ENCODE measurements around the gene ZNF217. TPM values are rescaled to one million over a fixed set of nuclear protein-coding genes. Genes with fewer than 3 reads are reported as not detected.
"Not testable (repeated sequence)": the region's sequence is repeated elsewhere in the genome, so short reads cannot be mapped to it uniquely, and the experiment has no call there.

Gene ZNF217
- total RNA-seq, 2 donors from 2014 or later: 58.6 to 62.0 TPM

DNA sequence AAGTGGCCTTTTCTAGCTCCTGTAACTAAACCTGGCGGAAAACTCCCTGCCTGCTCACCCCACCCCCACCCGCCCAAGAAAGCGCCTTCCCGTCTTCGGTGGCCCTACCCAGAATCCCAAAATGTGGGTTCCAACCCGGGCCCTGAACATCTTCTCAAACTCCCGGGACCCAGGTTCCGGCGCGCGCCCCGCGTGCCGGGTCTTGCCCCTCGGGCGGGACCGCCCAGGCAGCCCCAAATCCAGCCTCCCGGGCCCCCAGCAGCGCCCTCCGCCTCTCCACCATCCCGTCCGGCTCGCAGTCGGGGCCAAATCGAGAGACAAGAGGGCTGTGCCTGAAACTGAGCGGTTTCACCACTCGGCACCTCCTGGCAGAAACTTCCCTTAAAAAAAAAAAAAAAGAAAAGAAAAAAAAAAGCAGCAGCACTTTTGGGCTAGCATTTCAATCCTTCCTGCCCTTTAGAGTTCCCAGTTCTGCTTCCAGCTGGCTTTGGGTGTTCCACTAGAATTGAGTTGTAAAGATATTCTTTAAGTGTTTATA is 1.1 kb downstream of the ZNF217 start:
- not testable (repeated sequence) for H3K9me3 Mint-ChIP-seq, ATAC-seq
- peaks cover 16 to 28% of the 10 kb centered on the region in 2 donors for H3K36me3 Mint-ChIP-seq
- H3K27ac Mint-ChIP-seq: peak overlapping the region; percentile 99 to 100
- peak; percentile 51 to 75 for DNase-seq (ENCODE audit: low spot score in 2 of 2)

DNA sequence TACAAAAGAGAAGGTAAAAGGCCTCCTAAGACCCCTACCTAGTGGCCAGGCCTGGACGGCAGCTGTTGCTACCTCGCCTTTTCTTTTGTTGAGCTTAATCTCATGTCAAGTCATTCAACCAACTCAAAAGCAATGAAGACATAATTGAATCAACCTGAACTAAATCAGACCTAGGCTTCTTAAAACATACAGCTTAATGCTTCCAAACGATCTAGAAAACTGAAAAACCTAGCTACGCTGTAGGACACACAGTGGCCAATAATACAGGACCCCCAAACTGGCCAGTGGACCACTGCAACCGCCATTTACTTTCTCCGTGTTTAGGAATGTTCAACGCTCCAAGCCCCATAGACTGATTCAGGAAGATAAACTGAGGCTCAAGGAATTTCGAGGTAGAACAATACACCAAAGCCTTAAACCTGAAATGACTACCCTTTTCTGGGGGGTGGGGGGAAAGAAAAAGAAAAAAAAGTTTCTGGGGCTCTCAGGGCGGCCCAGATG is 1.6 kb downstream of the ZNF217 start:
- not testable (repeated sequence) for DNase-seq (ENCODE audit: low spot score in 2 of 2); H3K9me3 Mint-ChIP-seq
- peak in 1 of 2 donors; percentile 2 for ATAC-seq
- Mint-ChIP-seq H3K36me3 (peaks cover 16 to 28% of the 10 kb centered on the region in 2 donors), H3K27ac (peak overlapping the region; percentile 99 to 100)

DNA sequence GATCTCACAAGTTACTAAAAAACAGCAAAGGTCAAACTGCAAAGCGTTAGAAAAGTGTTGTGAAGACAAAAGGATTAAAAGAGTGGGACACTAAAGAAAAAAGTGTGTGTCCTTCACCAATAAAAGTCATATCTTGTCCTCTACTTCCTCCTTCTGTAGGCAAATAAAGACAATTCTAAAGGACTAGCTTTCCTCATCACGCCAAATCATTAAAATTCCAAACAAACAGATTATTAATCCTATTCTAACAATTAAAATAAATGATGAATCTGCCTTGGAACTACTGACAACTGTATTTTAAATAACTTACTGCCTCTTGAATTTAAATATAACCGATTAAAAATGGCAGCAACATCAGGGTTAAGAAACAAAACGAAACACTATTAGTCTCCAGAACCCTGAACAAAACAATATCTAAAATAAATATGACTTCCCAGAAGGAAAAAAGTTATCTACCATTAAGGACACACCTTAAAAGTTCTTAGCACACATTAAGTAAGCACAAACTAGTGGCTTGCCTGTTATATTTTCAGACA is 2.4 kb downstream of the ZNF217 start:
- peak overlapping the region; percentile 99 to 100 for H3K27ac Mint-ChIP-seq
- DNase-seq (ENCODE audit: low spot score in 2 of 2); H3K9me3 Mint-ChIP-seq; ATAC-seq: not testable (repeated sequence)
- H3K36me3 Mint-ChIP-seq: peaks cover 11 to 28% of the 10 kb centered on the region in 2 donors

DNA sequence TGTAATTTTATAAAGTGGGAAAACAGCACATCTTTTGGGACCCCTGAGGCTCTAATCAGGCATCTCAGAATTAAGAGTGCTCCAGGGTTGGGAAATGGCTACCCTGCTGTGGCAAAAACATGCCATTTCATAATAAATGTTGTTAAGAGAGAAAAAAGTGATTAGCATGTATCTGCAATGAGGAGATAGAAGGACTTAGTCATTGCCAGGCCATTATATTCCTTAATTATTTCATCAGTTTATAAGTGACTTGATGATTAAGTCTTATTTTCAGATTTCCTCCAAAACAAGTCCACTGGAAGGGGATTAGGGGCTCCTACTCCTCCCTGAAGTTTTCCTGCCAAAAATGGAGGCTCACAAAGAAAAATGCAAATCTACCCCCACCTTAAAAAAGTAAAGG is 3.0 kb downstream of the ZNF217 start:
- H3K9me3 Mint-ChIP-seq; ATAC-seq; DNase-seq (ENCODE audit: low spot score in 2 of 2): not testable (repeated sequence)
- peak overlapping the region; percentile 99 to 100 for H3K27ac Mint-ChIP-seq
- peaks cover 8 to 28% of the 10 kb centered on the region in 2 donors for H3K36me3 Mint-ChIP-seq

DNA sequence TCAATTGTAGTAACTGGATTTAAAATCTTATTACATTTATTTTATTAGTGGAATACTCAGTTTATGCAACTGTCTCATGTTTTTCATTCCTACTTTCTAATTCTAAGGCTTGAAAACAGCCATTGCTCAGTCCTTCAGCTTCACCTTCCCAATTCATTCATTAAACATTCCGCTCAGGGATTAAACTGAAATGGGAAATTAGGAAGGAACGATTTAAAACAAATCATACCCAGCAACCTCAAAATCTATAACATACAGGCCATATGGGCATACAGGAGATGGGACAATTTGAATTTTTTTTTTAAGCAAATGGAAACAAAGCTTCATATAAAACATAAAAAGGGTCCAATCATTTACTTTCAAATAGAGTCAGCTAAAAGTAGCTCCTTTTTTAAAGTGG is 3.5 kb downstream of the ZNF217 start:
- H3K27ac Mint-ChIP-seq: peak overlapping the region; percentile 99 to 100
- H3K9me3 Mint-ChIP-seq; ATAC-seq; DNase-seq (ENCODE audit: low spot score in 2 of 2): not testable (repeated sequence)
- H3K36me3 Mint-ChIP-seq: peaks cover 8 to 28% of the 10 kb centered on the region in 2 donors

DNA sequence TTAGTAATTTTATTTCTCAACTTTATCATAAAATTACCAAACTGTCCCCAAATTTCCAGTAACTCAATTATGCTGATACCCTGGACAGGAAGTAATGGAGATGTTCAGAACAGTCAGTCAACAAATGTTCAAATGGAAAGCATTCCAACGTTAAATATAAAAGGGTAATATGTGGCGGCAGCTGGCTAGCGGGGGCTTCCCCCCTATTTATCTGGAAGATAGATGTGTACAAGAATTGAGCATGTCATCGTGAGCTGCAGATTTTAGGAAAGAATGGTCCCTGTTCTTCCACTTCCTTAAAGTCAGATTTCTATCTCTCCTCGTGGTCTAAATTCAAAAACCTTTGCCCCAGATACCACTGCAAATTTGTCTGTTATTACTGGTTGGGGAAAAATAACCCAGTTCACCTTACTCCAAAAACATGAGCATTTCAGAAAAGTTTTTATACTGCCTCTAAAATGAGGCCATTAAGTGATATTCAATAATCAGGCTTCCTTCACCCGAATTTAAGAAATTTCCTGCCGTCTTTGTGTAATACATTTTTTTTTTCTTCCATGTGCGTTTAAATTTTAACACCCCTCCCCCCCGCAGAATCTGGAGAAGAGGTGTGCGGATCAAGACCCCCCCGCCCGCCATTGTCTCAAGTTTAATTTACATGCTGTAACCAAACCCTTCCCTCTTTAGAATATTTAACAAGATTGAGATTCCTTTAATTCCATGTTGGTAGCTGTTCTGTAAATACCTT is 4.1 kb downstream of the ZNF217 start:
- DNase-seq (ENCODE audit: low spot score in 2 of 2); H3K9me3 Mint-ChIP-seq; ATAC-seq: not testable (repeated sequence)
- peak overlapping the region; percentile 99 to 100 for H3K27ac Mint-ChIP-seq
- H3K36me3 Mint-ChIP-seq: peaks cover 8 to 28% of the 10 kb centered on the region in 2 donors

DNA sequence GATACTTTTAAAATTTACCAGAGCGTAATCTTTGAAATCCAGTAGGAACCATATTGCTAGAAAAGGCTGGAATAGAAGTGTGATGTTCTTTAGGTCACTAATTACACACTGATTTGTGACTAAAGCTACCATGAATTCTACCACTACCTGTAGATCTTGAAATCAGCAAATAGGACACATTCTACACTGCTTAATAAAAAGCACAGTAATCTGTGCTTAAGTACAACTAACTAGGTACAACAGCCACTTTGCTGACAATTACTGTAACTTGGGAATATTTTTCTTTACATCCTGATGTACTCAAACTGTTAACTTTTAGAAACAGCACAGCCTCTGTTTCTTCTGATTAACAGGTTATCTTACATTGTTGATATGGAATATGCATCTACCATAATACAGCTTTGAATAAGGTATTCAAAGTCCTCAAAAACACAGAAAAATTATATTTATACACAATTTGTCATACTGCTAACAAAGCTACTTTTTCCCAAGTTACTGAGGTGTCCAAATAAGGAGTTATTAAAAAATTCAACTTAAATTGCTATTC is 6.4 kb downstream of the ZNF217 start:
- DNase-seq (ENCODE audit: low spot score in 2 of 2); ATAC-seq; H3K9me3 Mint-ChIP-seq: not testable (repeated sequence)
- H3K27ac Mint-ChIP-seq: peak overlapping the region; percentile 87 to 98
- peaks cover 13 to 34% of the 10 kb centered on the region in 2 donors for H3K36me3 Mint-ChIP-seq

DNA sequence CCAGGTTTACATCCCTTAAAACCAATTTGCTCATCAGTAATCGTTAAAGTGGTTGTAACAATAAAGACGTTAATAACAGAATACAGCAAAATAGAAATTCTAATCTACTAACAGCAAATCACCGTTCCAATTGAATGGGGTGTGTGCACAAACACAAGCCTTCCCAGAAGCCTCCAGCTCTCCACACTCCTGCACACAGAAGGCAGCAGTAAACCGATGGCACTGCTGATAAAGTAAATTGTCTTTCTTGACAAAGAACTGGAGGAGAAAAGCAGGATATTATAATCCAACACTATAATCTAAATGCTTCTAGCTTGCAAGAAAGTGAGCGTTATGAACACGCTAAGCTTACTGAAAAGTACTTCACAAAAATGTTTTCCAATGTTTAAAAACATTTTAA is 7.0 kb downstream of the ZNF217 start:
- ATAC-seq (no peak), DNase-seq (ENCODE audit: low spot score in 2 of 2) (no peak)
- Mint-ChIP-seq H3K36me3 (peaks cover 13 to 34% of the 10 kb centered on the region in 2 donors), H3K27ac (peak overlapping the region; percentile 87 to 98), H3K9me3 (no peaks in the 10 kb centered on the region)

DNA sequence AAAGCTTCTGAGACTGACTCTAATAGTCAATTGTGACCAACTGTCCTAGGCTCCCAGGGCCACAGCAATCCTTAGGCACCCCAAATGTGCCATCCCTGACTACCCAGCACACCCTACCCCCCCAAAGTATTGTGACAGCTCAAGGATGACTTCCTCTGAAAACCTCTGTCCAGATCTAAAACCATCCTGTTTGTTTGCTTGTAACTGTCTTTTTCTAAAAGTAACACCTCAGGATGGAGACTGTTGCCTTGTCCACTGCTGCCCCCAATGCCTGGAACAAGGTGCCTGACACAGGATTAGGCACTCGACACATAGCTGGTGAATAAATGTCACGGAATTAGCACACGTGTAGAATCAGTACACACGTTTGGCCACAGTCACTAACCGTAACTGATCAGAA is 7.7 kb downstream of the ZNF217 start:
- ATAC-seq; DNase-seq (ENCODE audit: low spot score in 2 of 2); H3K9me3 Mint-ChIP-seq: not testable (repeated sequence)
- H3K27ac Mint-ChIP-seq: peak overlapping the region; percentile 95 to 98
- peaks cover 16 to 34% of the 10 kb centered on the region in 2 donors for H3K36me3 Mint-ChIP-seq

DNA sequence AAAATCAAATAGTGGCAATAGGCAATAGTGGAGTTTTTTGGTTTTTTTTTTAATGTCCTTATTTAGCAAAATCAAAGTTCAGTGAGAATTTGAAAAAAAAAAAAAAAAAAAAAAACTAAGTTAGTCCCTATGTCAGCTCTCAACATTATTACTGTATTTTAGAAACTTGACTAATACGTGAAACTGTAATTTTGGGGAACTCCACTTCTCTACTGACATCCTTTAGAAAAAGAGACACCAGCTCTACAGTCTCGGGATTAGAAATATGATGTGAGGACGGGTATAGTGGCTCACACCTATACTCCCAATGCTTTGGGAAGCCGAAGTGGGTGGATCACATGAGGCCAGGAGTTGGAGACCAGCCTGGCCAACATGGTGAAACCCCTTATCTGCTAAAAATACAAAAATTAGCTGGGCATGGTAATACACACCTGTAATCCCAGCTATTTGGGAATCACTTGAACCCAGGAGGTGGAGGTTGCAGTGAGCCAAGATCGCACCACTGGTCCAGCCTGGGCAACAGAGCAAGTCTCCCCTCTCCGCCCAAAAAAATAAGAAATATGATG is 8.6 kb downstream of the ZNF217 start:
- peaks cover 23 to 36% of the 10 kb centered on the region in 2 donors for H3K36me3 Mint-ChIP-seq
- DNase-seq (ENCODE audit: low spot score in 2 of 2); H3K9me3 Mint-ChIP-seq: not testable (repeated sequence)
- H3K27ac Mint-ChIP-seq: peak overlapping the region; percentile 95 to 98
- peak; percentile 47 to 55 for ATAC-seq

DNA sequence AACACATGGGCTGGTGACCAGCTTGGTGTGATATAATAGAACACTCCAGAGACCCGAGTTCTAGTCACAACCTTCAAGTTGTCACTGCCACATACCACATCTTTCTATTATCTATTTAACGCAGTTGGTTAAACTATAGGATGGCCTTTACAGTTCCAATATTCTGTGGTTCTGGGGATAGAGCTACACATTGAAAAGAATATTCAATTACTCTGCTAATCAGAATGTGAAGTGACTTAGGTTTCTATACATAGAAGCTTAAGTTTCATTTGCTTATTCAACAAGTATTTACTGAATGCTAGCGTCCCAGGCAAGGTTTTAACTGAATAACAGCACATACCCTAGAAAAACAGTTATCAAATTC is 9.1 kb downstream of the ZNF217 start:
- H3K36me3 Mint-ChIP-seq: peaks cover 29 to 36% of the 10 kb centered on the region in 2 donors
- not testable (repeated sequence) for DNase-seq (ENCODE audit: low spot score in 2 of 2); H3K9me3 Mint-ChIP-seq; ATAC-seq
- peak overlapping the region; percentile 95 to 98 for H3K27ac Mint-ChIP-seq

DNA sequence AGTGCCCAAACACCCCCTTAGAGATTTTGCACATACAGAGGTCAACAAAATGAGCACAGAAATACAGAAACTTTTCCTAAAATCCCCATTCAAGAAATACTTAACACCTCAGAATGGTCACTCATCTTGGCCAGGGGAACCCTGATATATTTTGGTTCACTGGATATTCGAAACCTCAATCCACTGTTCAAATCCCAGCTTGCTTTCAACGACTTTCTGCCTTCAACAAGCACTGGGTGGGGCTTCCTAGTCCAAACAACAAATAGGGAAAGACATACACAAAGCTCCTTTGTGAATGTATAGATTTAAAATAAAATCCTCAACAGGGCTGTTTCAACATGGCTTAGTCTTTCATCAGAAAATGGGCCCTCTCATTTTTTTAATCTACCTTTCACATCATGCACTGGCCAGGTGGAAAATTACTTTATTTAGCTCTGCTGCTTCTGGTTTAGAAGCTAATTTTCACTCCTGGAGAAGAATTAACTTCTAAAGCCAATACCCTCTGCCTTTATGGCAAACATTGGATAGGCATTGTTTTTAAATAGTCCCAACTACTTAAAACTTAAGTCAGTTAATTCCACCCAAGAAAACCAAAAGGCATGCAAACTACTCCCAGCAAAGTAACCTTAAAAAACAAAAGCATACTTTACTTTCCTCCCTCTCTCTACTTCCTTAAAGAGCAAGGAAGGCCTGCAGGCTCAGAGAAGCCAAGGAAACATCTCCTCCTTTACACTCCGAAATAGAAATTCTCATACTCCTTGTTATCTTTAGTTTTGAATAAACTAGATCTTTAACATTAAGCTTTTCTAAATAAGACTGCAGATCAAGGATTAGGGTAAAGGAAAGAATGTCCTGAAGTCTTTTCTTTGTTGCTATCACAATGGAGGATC is 9.7 kb downstream of the ZNF217 start:
- not testable (repeated sequence) for H3K9me3 Mint-ChIP-seq; ATAC-seq; DNase-seq (ENCODE audit: low spot score in 2 of 2)
- Mint-ChIP-seq H3K27ac (peak overlapping the region; percentile 72 to 98), H3K36me3 (peaks cover 30 to 40% of the 10 kb centered on the region in 2 donors)

DNA sequence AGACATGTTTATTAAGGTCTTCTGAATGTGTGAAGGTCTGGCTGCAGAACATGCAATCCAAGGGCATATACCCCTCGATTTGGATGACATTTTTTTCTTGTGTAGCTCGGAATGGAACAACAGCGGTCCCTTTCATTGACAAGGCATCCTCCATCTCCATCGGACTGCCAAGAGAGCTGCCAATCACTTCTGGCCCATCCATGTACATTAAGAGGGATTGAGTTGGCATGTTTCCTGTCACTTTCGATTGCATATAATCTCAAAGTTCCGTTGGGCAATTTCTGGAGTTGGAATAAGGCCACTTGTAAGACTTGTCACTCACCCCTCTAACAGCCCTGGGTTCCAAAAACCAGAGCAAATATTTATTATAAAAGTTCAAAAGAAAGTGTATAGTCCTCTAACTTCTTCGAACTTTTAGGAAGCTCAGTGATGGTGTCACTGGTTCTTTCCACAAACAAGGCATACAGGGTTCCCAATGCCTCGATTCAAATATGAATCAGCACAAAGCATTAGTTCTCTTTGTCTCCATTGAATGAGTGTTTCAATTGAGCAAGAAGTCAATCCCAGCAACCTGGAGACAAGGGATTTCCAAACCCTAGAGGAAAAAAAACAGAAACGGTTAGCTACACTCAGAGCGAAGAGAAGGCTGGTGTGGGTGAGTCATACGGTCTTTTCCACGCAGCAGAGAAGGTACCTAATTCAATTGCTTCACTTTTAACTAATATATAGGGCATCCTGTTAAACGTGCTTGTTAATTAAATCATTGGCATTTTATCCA is 10.9 kb downstream of the ZNF217 start:
- no peak for DNase-seq (ENCODE audit: low spot score in 2 of 2)
- H3K9me3 Mint-ChIP-seq: no peaks in the 10 kb centered on the region
- ATAC-seq: peak; percentile 69 to 72
- H3K27ac Mint-ChIP-seq: peak overlapping the region; percentile 92 to 98
- peaks cover 30 to 47% of the 10 kb centered on the region in 2 donors for H3K36me3 Mint-ChIP-seq

DNA sequence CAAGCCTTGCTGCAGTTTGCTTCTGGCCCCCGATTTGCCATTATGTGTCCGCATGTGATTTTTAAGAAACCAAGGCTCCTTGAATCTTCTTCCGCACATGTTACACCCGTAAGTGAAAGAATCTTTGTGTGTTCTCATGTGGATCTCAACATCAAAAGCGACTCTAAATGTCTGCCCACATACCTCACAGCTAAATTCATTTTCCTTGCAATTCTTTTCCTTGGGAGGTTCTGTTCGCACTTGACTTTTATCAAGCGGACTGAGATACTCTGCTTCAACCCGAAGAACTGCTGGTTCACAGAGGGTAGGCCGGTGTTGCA is 11.4 kb downstream of the ZNF217 start:
- DNase-seq (ENCODE audit: low spot score in 2 of 2) (no peak), ATAC-seq (no peak)
- Mint-ChIP-seq H3K36me3 (peaks cover 30 to 52% of the 10 kb centered on the region in 2 donors), H3K27ac (peak overlapping the region; percentile 92 to 98), H3K9me3 (no peaks in the 10 kb centered on the region)

DNA sequence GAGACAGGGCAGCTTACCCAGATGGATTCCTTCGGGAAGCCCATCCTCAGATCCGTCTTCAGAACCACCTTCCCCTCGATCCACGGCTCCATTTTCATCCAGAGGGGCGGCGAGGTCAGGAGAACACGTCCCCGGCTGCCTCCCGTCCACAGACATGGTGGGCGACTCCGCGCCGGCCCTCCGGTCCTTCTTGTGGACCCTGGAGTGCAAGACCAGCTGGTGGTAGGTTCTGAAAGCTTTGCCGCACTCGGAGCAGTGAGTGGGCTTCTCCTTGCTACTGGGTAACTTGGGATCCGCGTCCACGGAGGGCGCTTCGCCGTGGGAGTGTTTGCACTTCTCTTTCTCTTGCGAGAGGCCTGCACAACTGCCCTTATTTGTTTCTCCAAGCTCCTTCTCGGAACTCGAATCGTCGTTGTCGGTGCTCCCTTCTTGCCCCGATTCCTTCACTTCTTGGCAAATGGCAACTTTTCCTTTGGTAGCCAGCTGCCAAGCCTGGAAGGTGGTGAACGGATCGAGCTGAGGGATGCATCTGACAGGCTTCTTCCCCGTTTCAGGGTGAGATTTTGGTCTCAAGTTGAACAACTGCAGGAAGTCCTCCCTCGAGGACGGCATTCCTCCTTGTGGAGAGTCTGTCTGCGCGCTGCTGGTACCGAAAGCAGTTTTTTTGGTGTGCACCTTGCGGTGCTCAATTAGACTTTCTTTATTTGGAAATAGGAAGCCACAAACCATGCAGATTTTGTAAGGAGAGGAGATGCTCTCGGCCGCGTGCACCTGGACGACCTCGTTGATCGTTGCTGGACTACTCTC is 12.0 kb downstream of the ZNF217 start:
- Mint-ChIP-seq H3K36me3 (peaks cover 34 to 58% of the 10 kb centered on the region in 2 donors), H3K9me3 (no peaks in the 10 kb centered on the region), H3K27ac (peak overlapping the region; percentile 92 to 98)
- ATAC-seq: no peak
- no peak for DNase-seq (ENCODE audit: low spot score in 2 of 2)
